Activated CD8-positive, alpha-beta memory T cell treated with anti-CD3 and anti-CD28 coated beads, Interleukin-2, amount 50 U/mL, for 1 hour (primary cell): Measurements from ENCODE around the gene SNED1.

Source experiments
- DNase-seq: peaks from one replicate; pipeline ENCODE4 v3.0.0-alpha.2; 2020; ENCODE audit errors: extremely low read depth

Gene SNED1

GRCh38 chr2:240997856-240998705 is at the start of gene SNED1:
SNED1 (plus strand) TSS chr2:240998618; CDS start chr2:240998838, 220 bp downstream.
- peak; percentile 46 for DNase-seq

GRCh38 chr2:240948905-240949790 is 49.3 kb upstream of the SNED1 start:
- DNase-seq = no peak

GRCh38 chr2:240949791-240950705 is 48.4 kb upstream of the SNED1 start:
- no peak for DNase-seq

GRCh38 chr2:240951045-240951594 is 47.3 kb upstream of the SNED1 start:
- no peak for DNase-seq

GRCh38 chr2:240952496-240953246 is 45.7 kb upstream of the SNED1 start:
- no peak for DNase-seq

GRCh38 chr2:240953426-240954410 is 44.7 kb upstream of the SNED1 start:
- no peak for DNase-seq

GRCh38 chr2:240954436-240955305 is 43.7 kb upstream of the SNED1 start:
- no peak for DNase-seq

- DNase-seq = no peak
Measured at GRCh38 chr2:240955306-240956170, 42.9 kb upstream of the SNED1 start.

- DNase-seq = no peak
Measured at GRCh38 chr2:240956171-240956934, 42.1 kb upstream of the SNED1 start.

- DNase-seq = no peak
Measured at GRCh38 chr2:240956935-240957655, 41.3 kb upstream of the SNED1 start.

GRCh38 chr2:240957656-240958365 is 40.6 kb upstream of the SNED1 start:
- no peak for DNase-seq

- DNase-seq = no peak
Measured at GRCh38 chr2:240958366-240959213, 39.8 kb upstream of the SNED1 start.

GRCh38 chr2:240959214-240959940 is 39.0 kb upstream of the SNED1 start:
- DNase-seq = no peak

- DNase-seq = no peak
Measured at GRCh38 chr2:240959941-240960308, 38.5 kb upstream of the SNED1 start.
